Esophagus muscularis mucosa (tissue), 4 donors: ENCODE data around the gene MEGF8. TPM values are rescaled to one million over a fixed set of nuclear protein-coding genes. Genes with fewer than 3 reads are reported as not detected.

Experiments
- DNase-seq: peaks from one replicate; pipeline ENCODE4 v3.0.0-alpha.2; 2017; ENCODE audit errors: extremely low spot score
- H3K27ac ChIP-seq, 4 donors: fragments of 200-600 bp; sonication (generic); replicated peaks in 1 of 4; 1 replicate in 3 of 4; 2 replicates in 1 of 4; pipeline ENCODE4 v1.5.1; 2016 to 2019; ENCODE audit warnings: mild to moderate bottlenecking in 1 of 4
- H3K27me3 ChIP-seq, 4 donors: fragments of 200-600 bp; sonication (generic); one replicate each; pipeline versions ENCODE4 v1.5.1 to v1.6.0; 2016 to 2019
- H3K36me3 ChIP-seq, 4 donors: fragments of 200-600 bp; sonication (generic); one replicate each; pipeline ENCODE4 v1.5.1; 2016 to 2019
- H3K4me1 ChIP-seq, 4 donors: fragments of 200-600 bp; sonication (generic); one replicate each; pipeline ENCODE4 v1.5.1; 2016 to 2019
- H3K4me3 ChIP-seq, 4 donors: fragments of 200-600 bp; sonication (generic); 1 replicate in 2 of 4; 2 replicates in 2 of 4; pipeline ENCODE4 v1.5.1; 2016 to 2019; ENCODE audit warnings: mild to moderate bottlenecking in 4 of 4, moderate library complexity in 1 of 4
- H3K9me3 ChIP-seq, 4 donors: fragments of 200-600 bp; sonication (generic); 1 replicate in 3 of 4; 2 replicates in 1 of 4; pipeline ENCODE4 v1.5.1; 2016 to 2019
- CTCF ChIP-seq, 3 experiments: fragments of 200-600 bp in 2 of 3; fragments of 450-650 bp in 1 of 3; sonication (generic) in 2 of 3; IDR thresholded peaks; one replicate each; pipeline ENCODE4 v1.5.1; 2017 to 2019; ENCODE audit warnings: antibody characterized with exemption in 3 of 3, mild to moderate bottlenecking in 2 of 3, moderate library complexity in 1 of 3
- EP300 ChIP-seq: sonication (generic); formaldehyde crosslinking; IDR thresholded peaks from one replicate; pipeline ENCODE4 v1.6.1; 2017; ENCODE audit warnings: antibody characterized with exemption
- POLR2A ChIP-seq: fragments of 450-650 bp; IDR thresholded peaks from one replicate; pipeline ENCODE4 v1.6.1; 2017; ENCODE audit warnings: antibody characterized with exemption, moderate library complexity, mild to moderate bottlenecking, low read depth
- POLR2AphosphoS5 ChIP-seq, 2 donors: sonication (generic); formaldehyde crosslinking; IDR thresholded peaks; one replicate each; pipeline ENCODE4 v1.6.1; 2017; ENCODE audit warnings: antibody characterized with exemption in 2 of 2
- WGBS: methylation state at CpG from one replicate; pipeline ENCODE4 v1.1.5; 2018; 5-methylcytosine and 5-hydroxymethylcytosine counted together
- intact Hi-C: fragments of 100-400 bp; cut with DNase I; formaldehyde crosslinking; loops from one replicate; pipeline ENCODE4 v1.15.1; 2023
- total RNA-seq, 4 donors: library from RNA; depleted of rRNA; stranded (reverse); fragments of >200 nt; gene quantifications; one replicate each; pipeline versions ENCODE4 v1.1.0 to v1.2.1, GENCODE V29; 2016

MEGF8 gene
- total RNA-seq, 4 donors from 2014 or later, result 18.2 to 46.2 (median 25.5) TPM

GRCh38 chr19:42369433-42370067 is 44.1 kb downstream of the MEGF8 start:
- H3K27me3 ChIP-seq, result no peaks in the 10 kb centered on the region
- intact Hi-C loops, result no loop called here
- H3K4me3 ChIP-seq, result no peak overlapping the region
- DNase-seq, result no peak
- TF ChIP-seq POLR2AphosphoS5 (IDR thresholded peaks at IDR 0.05), result no peak
- TF ChIP-seq EP300, result no peak
- no peak for TF ChIP-seq POLR2A
- no peak for TF ChIP-seq CTCF (IDR thresholded peaks at IDR 0.05)
- no peak overlapping the region for H3K27ac ChIP-seq
- H3K36me3 ChIP-seq, result peaks cover 5 to 55% (median 14%) of the 10 kb centered on the region in 4 donors
- no peaks in the 10 kb centered on the region for H3K9me3 ChIP-seq
- WGBS, result 91% methylated on average over 12 of the region's 27 CpGs
- H3K4me1 ChIP-seq, result peaks cover 19 to 29% (median 27%) of the 10 kb centered on the region in 4 donors

GRCh38 chr19:42370068-42370520 is 44.7 kb downstream of the MEGF8 start:
- intact Hi-C loops, result no loop called here
- 75% methylated on average over 7 of the region's 9 CpGs for WGBS
- Histone ChIP-seq H3K27me3 (no peaks in the 10 kb centered on the region), H3K4me3 (no peak overlapping the region), H3K4me1 (peaks cover 16 to 24% (median 22%) of the 10 kb centered on the region in 4 donors), H3K9me3 (no peaks in the 10 kb centered on the region), H3K36me3 (peaks cover 5 to 61% (median 16%) of the 10 kb centered on the region in 4 donors), H3K27ac (peak overlapping the region in 1 of 4 donors; percentile 33)
- DNase-seq, result no peak
- no peak for TF ChIP-seq POLR2A
- TF ChIP-seq EP300, result no peak
- TF ChIP-seq POLR2AphosphoS5 (IDR thresholded peaks at IDR 0.05), result no peak
- TF ChIP-seq CTCF (IDR thresholded peaks at IDR 0.05), result no peak

GRCh38 chr19:42370626-42371175 is 45.3 kb downstream of the MEGF8 start:
- intact Hi-C loops, result no loop called here
- Histone ChIP-seq H3K36me3 (peaks cover 5 to 67% (median 22%) of the 10 kb centered on the region in 4 donors), H3K4me1 (peaks cover 11 to 18% (median 16%) of the 10 kb centered on the region in 4 donors), H3K27me3 (no peaks in the 10 kb centered on the region), H3K4me3 (no peak overlapping the region), H3K9me3 (no peaks in the 10 kb centered on the region), H3K27ac (peak overlapping the region in 1 of 4 donors; percentile 33)
- no peak for TF ChIP-seq EP300
- no peak for TF ChIP-seq POLR2AphosphoS5 (IDR thresholded peaks at IDR 0.05)
- TF ChIP-seq POLR2A, result no peak
- no peak for TF ChIP-seq CTCF (IDR thresholded peaks at IDR 0.05)
- WGBS, result 59% methylated on average over 9 of the region's 12 CpGs
- no peak for DNase-seq

GRCh38 chr19:42374826-42375376 is 49.5 kb downstream of the MEGF8 start:
- H3K4me3 ChIP-seq, result no peak overlapping the region
- H3K9me3 ChIP-seq, result no peaks in the 10 kb centered on the region
- intact Hi-C loops, result no loop called here
- no peak for TF ChIP-seq POLR2A
- no peak overlapping the region for H3K27ac ChIP-seq
- peaks cover 5 to 61% (median 34%) of the 10 kb centered on the region in 4 donors for H3K36me3 ChIP-seq
- 100% methylated on average over 10 of the region's 11 CpGs for WGBS
- no peaks in the 10 kb centered on the region for H3K4me1 ChIP-seq
- DNase-seq, result no peak
- H3K27me3 ChIP-seq, result no peaks in the 10 kb centered on the region

- TF ChIP-seq EP300, result no peak
- TF ChIP-seq POLR2A, result no peak
- no peak for TF ChIP-seq CTCF (IDR thresholded peaks at IDR 0.05)
- TF ChIP-seq POLR2AphosphoS5 (IDR thresholded peaks at IDR 0.05), result no peak
- 94% methylated on average over 23 of the region's 54 CpGs for WGBS
- DNase-seq, result no peak
- H3K36me3 ChIP-seq, result peaks cover 5 to 60% (median 34%) of the 10 kb centered on the region in 4 donors
- H3K9me3 ChIP-seq, result no peaks in the 10 kb centered on the region
- no peak overlapping the region for H3K27ac ChIP-seq
- intact Hi-C loops, result no loop called here
- no peaks in the 10 kb centered on the region for H3K27me3 ChIP-seq
- H3K4me3 ChIP-seq, result no peak overlapping the region
- H3K4me1 ChIP-seq, result no peaks in the 10 kb centered on the region
These were observed 50.2 kb downstream of the MEGF8 start for GRCh38 chr19:42375415-42376176.
